ENCODE measurements around the gene STIM1.
"Not testable (repeated sequence)": the region's sequence is repeated elsewhere in the genome, so short reads cannot be mapped to it uniquely, and the experiment has no call there.

The STIM1 gene

GRCh38 chr11:4115128-4115527, 259.7 kb downstream of the STIM1 start:
- no peak for DNase-seq (ENCODE audit: low read depth)

- DNase-seq (ENCODE audit: low read depth) = no peak
These were observed 262.6 kb downstream of the STIM1 start for GRCh38 chr11:4118107-4118506.

- DNase-seq (ENCODE audit: low read depth) = no peak
These were observed 267.8 kb downstream of the STIM1 start for GRCh38 chr11:4123218-4123617.

GRCh38 chr11:4125141-4125540, 269.7 kb downstream of the STIM1 start:
- no peak for DNase-seq (ENCODE audit: low read depth)

- DNase-seq (ENCODE audit: low read depth) = no peak
These were observed 271.9 kb downstream of the STIM1 start for GRCh38 chr11:4127357-4127756.

- not testable (repeated sequence) for DNase-seq (ENCODE audit: low read depth)
These were observed 274.8 kb downstream of the STIM1 start for GRCh38 chr11:4130219-4130618.

GRCh38 chr11:4134806-4135205, 279.3 kb downstream of the STIM1 start:
- no peak for DNase-seq (ENCODE audit: low read depth)

- DNase-seq (ENCODE audit: low read depth) = no peak
These were observed 283.0 kb downstream of the STIM1 start for GRCh38 chr11:4138497-4138896.

- no peak for DNase-seq (ENCODE audit: low read depth)
These were observed 284.7 kb downstream of the STIM1 start for GRCh38 chr11:4140067-4140636.
